H9 (cell line): ENCODE data around the gene GALE. TPM values are rescaled to one million over a fixed set of nuclear protein-coding genes. Genes with fewer than 3 reads are reported as not detected.

Experiments
- DNase-seq: peaks from one replicate; pipeline ENCODE4 v3.0.0-alpha.2; 2017
- H2AFZ ChIP-seq: one replicate; pipeline ENCODE4 v1.6.1; 2013; ENCODE audit warnings: mild to moderate bottlenecking, low read length, control low read depth, moderate library complexity
- H2AK5ac ChIP-seq: 2 replicates; pipeline ENCODE4 v1.6.1; 2013; ENCODE audit warnings: low read length, control low read depth, mixed read lengths; ENCODE audit not compliant: insufficient read length
- H2BK120ac ChIP-seq: one replicate; pipeline ENCODE4 v1.6.1; 2013; ENCODE audit warnings: low read depth, mild to moderate bottlenecking, low read length, control low read depth, inconsistent platforms; ENCODE audit not compliant: poor library complexity, severe bottlenecking
- H2BK12ac ChIP-seq: 2 replicates; pipeline ENCODE4 v1.6.1; 2013; ENCODE audit warnings: low read length, control low read depth, mixed read lengths, low read depth; ENCODE audit not compliant: insufficient read length
- H2BK15ac ChIP-seq: 2 replicates; pipeline ENCODE4 v1.6.1; 2013; ENCODE audit warnings: low read depth, low read length, control low read depth
- H2BK20ac ChIP-seq: one replicate; pipeline ENCODE4 v1.6.1; 2013; ENCODE audit warnings: low read depth, mild to moderate bottlenecking, low read length, control low read depth, inconsistent platforms; ENCODE audit not compliant: poor library complexity, severe bottlenecking
- H2BK5ac ChIP-seq: 2 replicates; pipeline ENCODE4 v1.6.1; 2013; ENCODE audit warnings: low read length, control low read depth, mixed read lengths; ENCODE audit not compliant: insufficient read length
- H3K14ac ChIP-seq: 2 replicates; pipeline ENCODE4 v1.6.1; 2013; ENCODE audit warnings: low read length, control low read depth; ENCODE audit not compliant: insufficient read depth
- H3K18ac ChIP-seq: 2 replicates; pipeline ENCODE4 v1.6.1; 2013; ENCODE audit warnings: low read depth, mild to moderate bottlenecking, mixed read lengths, low read length, control low read depth; ENCODE audit not compliant: insufficient read length
- H3K23ac ChIP-seq: 2 replicates; pipeline ENCODE4 v1.6.1; 2013; ENCODE audit warnings: low read length, control low read depth, mixed read lengths, low read depth; ENCODE audit not compliant: insufficient read length
- H3K23me2 ChIP-seq: 2 replicates; pipeline ENCODE4 v1.6.1; 2013; ENCODE audit warnings: low read depth, mild to moderate bottlenecking, mixed read lengths, low read length, control low read depth; ENCODE audit not compliant: insufficient read length, poor library complexity, severe bottlenecking
- H3K27ac ChIP-seq: 2 replicates; pipeline ENCODE4 v1.5.1; 2013; ENCODE audit warnings: low read length, control low read depth, mixed read lengths, low read depth; ENCODE audit not compliant: insufficient read length
- H3K27me3 ChIP-seq: 2 replicates; pipeline ENCODE4 v1.6.1; 2013; ENCODE audit warnings: low read length, control low read depth, inconsistent platforms; ENCODE audit not compliant: insufficient read depth
- H3K4ac ChIP-seq: 2 replicates; pipeline ENCODE4 v1.6.1; 2013; ENCODE audit warnings: low read depth, mild to moderate bottlenecking, control low read depth, inconsistent platforms, low read length, moderate library complexity
- H3K4me1 ChIP-seq: 2 replicates; pipeline ENCODE4 v1.6.1; 2013; ENCODE audit warnings: low read length, control low read depth, inconsistent platforms; ENCODE audit not compliant: insufficient read depth
- H3K4me2 ChIP-seq: 2 replicates; pipeline ENCODE4 v1.6.1; 2013; ENCODE audit warnings: low read length, control low read depth, mixed read lengths; ENCODE audit not compliant: insufficient read length, insufficient read depth
- H3K56ac ChIP-seq: 2 replicates; pipeline ENCODE4 v1.6.1; 2013; ENCODE audit warnings: low read depth, mild to moderate bottlenecking, mixed read lengths, low read length, control low read depth; ENCODE audit not compliant: insufficient read length
- H3K79me1 ChIP-seq: 2 replicates; pipeline ENCODE4 v1.6.1; 2013; ENCODE audit warnings: low read depth, mild to moderate bottlenecking, moderate library complexity, low read length, control low read depth, inconsistent platforms; ENCODE audit not compliant: insufficient read depth, poor library complexity, severe bottlenecking
- H3K79me2 ChIP-seq: 2 replicates; pipeline ENCODE4 v1.6.1; 2013; ENCODE audit warnings: low read length, control low read depth, inconsistent platforms; ENCODE audit not compliant: insufficient read depth
- H3K9ac ChIP-seq: 2 replicates; pipeline ENCODE4 v1.6.1; 2013; ENCODE audit warnings: low read length, control low read depth, mixed read lengths; ENCODE audit not compliant: insufficient read length; ENCODE audit errors: extremely low read depth
- H3K9me3 ChIP-seq: one replicate; pipeline ENCODE4 v1.6.1; 2013; ENCODE audit warnings: low read depth, low read length, inconsistent platforms; ENCODE audit not compliant: control insufficient read depth
- H3T11ph ChIP-seq: one replicate; pipeline ENCODE4 v1.6.1; 2013; ENCODE audit warnings: mild to moderate bottlenecking, low read length, control low read depth, inconsistent platforms
- H4K20me1 ChIP-seq: one replicate; pipeline ENCODE4 v1.6.1; 2013; ENCODE audit not compliant: control insufficient read depth, insufficient read length, insufficient read depth
- H4K5ac ChIP-seq: 2 replicates; pipeline ENCODE4 v1.6.1; 2013; ENCODE audit warnings: low read depth, mild to moderate bottlenecking, mixed read lengths, low read length, control low read depth; ENCODE audit not compliant: insufficient read length
- H4K8ac ChIP-seq: replicated peaks from 2 replicates; pipeline ENCODE4 v1.6.1; 2013; ENCODE audit warnings: low read length, control low read depth, mixed read lengths, low read depth; ENCODE audit not compliant: insufficient read length
- H4K91ac ChIP-seq: 2 replicates; pipeline ENCODE4 v1.6.1; 2013; ENCODE audit warnings: low read depth, mild to moderate bottlenecking, moderate library complexity, mixed read lengths, low read length, control low read depth; ENCODE audit not compliant: insufficient read length
- H3K27ac Mint-ChIP-seq, 3 experiments: 2 replicates in 2 of 3; 3 replicates in 1 of 3; pipeline ENCODE4 v1.8.0; 2020 to 2021; ENCODE audit warnings: mixed read lengths in 3 of 3, mild to moderate bottlenecking in 1 of 3, moderate library complexity in 1 of 3
- H3K27me3 Mint-ChIP-seq: 2 replicates; pipeline ENCODE4 v1.8.0; 2021; ENCODE audit warnings: low read depth, mild to moderate bottlenecking, moderate library complexity, mixed read lengths
- H3K36me3 Mint-ChIP-seq, 3 experiments: 2 replicates in 2 of 3; 3 replicates in 1 of 3; pipeline ENCODE4 v1.8.0; 2020 to 2021; ENCODE audit warnings: low read depth in 3 of 3, mixed read lengths in 3 of 3; ENCODE audit not compliant: insufficient read depth in 1 of 3
- H3K4me1 Mint-ChIP-seq, 2 experiments: 2 replicates each; pipeline ENCODE4 v1.8.0; 2020; ENCODE audit warnings: mixed read lengths in 2 of 2
- H3K4me3 Mint-ChIP-seq, 2 experiments: 2 replicates in 1 of 2; 3 replicates in 1 of 2; pipeline ENCODE4 v1.8.0; 2020 to 2021; ENCODE audit warnings: mild to moderate bottlenecking in 2 of 2, mixed read lengths in 2 of 2, moderate library complexity in 1 of 2
- H3K9me3 Mint-ChIP-seq, 2 experiments: 2 replicates in 1 of 2; 3 replicates in 1 of 2; pipeline ENCODE4 v1.8.0; 2020; ENCODE audit warnings: mild to moderate bottlenecking in 2 of 2, mixed read lengths in 2 of 2, moderate library complexity in 1 of 2
- CTCF ChIP-seq: fragments of 200-600 bp; sonication (generic); conservative IDR thresholded peaks from 3 replicates; pipeline ENCODE4 v1.8.0; 2021; ENCODE audit warnings: antibody characterized with exemption, mild to moderate bottlenecking
- WGBS: extraction: QIAGEN DNeasy Blood & Tissue Kit; methylation state at CpG from one replicate; pipeline ENCODE4 v1.1.7; 2013; ENCODE audit warnings: missing lambda C conversion rate, low lambda C conversion rate, mixed read lengths; ENCODE audit not compliant: insufficient read length; ENCODE audit errors: extremely low coverage; 5-methylcytosine and 5-hydroxymethylcytosine counted together
- total RNA-seq: library from RNA; stranded (reverse); gene quantifications from 2 replicates; pipeline ENCODE4 v1.2.1, GENCODE V29; 2021

Gene GALE
- total RNA-seq, 1 experiment from 2014 or later: 36.0 TPM

DNA sequence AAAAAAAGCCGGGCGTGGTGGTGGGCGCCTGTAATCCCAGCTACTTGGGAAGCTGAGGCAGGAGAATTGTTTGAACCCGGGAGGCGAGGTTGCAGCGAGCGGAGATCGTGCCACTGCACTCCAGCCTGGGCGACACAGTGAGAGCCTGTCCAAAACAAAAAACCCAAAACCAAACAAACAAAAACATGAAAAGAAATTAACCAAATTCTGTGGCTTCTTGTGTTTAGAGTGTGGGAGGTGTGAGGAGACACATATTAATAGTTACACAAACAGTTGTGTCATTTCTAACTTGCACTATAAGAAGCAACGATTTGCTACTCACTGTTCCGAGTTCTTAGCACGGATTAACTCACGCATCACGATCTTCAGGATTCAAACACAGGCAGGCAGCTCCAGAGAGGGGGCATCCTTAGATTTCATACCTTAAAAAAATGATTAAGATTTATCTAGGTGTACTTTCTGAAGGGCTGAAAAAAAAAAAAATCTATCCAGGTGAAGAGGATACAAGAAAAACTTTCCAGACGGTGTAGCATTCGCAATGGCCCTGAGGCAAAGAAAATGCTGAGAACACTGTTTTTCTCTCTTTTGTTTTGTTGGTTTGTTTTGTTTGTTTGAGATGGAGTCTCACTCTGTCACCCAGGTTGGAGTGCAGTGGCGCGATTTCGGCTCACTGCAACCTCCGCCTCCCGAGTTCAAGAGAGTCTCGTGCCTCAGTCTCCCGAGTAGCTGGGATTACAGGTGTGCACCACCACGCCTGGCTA lies 25.4 kb upstream of the GALE start:
- H4K8ac ChIP-seq: no peak overlapping the region

More for the DNA sequence above, 25.4 kb upstream of the GALE start:
- no peaks in the 10 kb centered on the region; the same call in 1 of the 2 replicates for H3K27me3 Mint-ChIP-seq
- H2BK20ac ChIP-seq: no peak overlapping the region
- H3T11ph ChIP-seq: no peak overlapping the region
- H3K27ac Mint-ChIP-seq: peak overlapping the region in 1 of 3 experiments; percentile 18; a peak in 1 of 7 replicates
- no peak overlapping the region for H3K56ac ChIP-seq
- H3K79me1 ChIP-seq: no peaks in the 10 kb centered on the region
- H3K14ac ChIP-seq: no peak overlapping the region
- peak overlapping the region; percentile 44 for H3K18ac ChIP-seq
- peak overlapping the region; percentile 98 for H3K4me2 ChIP-seq
- peaks cover 18 to 21% of the 10 kb centered on the region in 2 experiments for H3K4me1 Mint-ChIP-seq
- no peak overlapping the region for H3K9ac ChIP-seq
- H3K23ac ChIP-seq: no peak overlapping the region
- peaks cover 3% of the 10 kb centered on the region for H3K23me2 ChIP-seq
- no peaks in the 10 kb centered on the region for H3K9me3 Mint-ChIP-seq
- no peak overlapping the region for H4K91ac ChIP-seq
- no peak overlapping the region for H2BK15ac ChIP-seq
- no peaks in the 10 kb centered on the region for H3K4me1 ChIP-seq
- H3K9me3 ChIP-seq: no peaks in the 10 kb centered on the region
- H3K79me2 ChIP-seq: no peaks in the 10 kb centered on the region
- no peak overlapping the region for H3K4ac ChIP-seq
- no peaks in the 10 kb centered on the region; a peak in 1 of 7 replicates for H3K36me3 Mint-ChIP-seq
- no peaks in the 10 kb centered on the region for H4K20me1 ChIP-seq
- H2AFZ ChIP-seq: no peak overlapping the region
- no peak overlapping the region for H4K5ac ChIP-seq
- no peak overlapping the region for H2AK5ac ChIP-seq
- peak overlapping the region; percentile 93 to 97 for H3K4me3 Mint-ChIP-seq
- H3K27ac ChIP-seq: no peak overlapping the region
- H3K27me3 ChIP-seq: no peaks in the 10 kb centered on the region
- H2BK12ac ChIP-seq: no peak overlapping the region
- H2BK120ac ChIP-seq: no peak overlapping the region
- H2BK5ac ChIP-seq: no peak overlapping the region
- no CpG with 5 or more reads among the region's 24 CpGs for WGBS
- no peak for DNase-seq
- no peak for TF ChIP-seq CTCF
